A549 (cell line): ENCODE data around the gene HGS.

Experiments used
- EP300 ChIP-seq, 2 experiments: fragments of >200 bp; sonication (Bioruptor Twin); formaldehyde crosslinking; IDR thresholded peaks; 2 replicates in 1 of 2; 3 replicates in 1 of 2; pipeline ENCODE4 v1.6.1; 2016 to 2017
- MAZ ChIP-seq: fragments of 150-350 bp; IDR thresholded peaks from 2 replicates; pipeline ENCODE4 v1.6.1; 2014; ENCODE audit warnings: antibody characterized with exemption, low read depth, low read length, borderline replicate concordance
- NR3C1 ChIP-seq: fragments of >200 bp; sonication (Bioruptor Twin); formaldehyde crosslinking; IDR thresholded peaks from 3 replicates; pipeline ENCODE4 v1.6.1; 2017
- POLR2A ChIP-seq: IDR thresholded peaks from 2 replicates; pipeline ENCODE4 v1.6.1; 2012; ENCODE audit warnings: mild to moderate bottlenecking, low read length
- RARB ChIP-seq: fragments of 250-450 bp; sonication (Bioruptor Pico); IDR thresholded peaks from 2 replicates; pipeline ENCODE4 v1.8.0; 2021; ENCODE audit warnings: mild to moderate bottlenecking, moderate library complexity
- TF ChIP-seq, protein P1 (sequence below): fragments of >200 bp; sonication (Bioruptor Twin); formaldehyde crosslinking; IDR thresholded peaks from 3 replicates; pipeline ENCODE4 v1.5.1; 2016
- TF ChIP-seq, protein P2 (sequence below): fragments of 200-600 bp; sonication (generic); IDR thresholded peaks from 2 replicates; pipeline ENCODE4 v1.6.1; 2016; ENCODE audit warnings: antibody characterized with exemption, mild to moderate bottlenecking, moderate library complexity

DNA sequence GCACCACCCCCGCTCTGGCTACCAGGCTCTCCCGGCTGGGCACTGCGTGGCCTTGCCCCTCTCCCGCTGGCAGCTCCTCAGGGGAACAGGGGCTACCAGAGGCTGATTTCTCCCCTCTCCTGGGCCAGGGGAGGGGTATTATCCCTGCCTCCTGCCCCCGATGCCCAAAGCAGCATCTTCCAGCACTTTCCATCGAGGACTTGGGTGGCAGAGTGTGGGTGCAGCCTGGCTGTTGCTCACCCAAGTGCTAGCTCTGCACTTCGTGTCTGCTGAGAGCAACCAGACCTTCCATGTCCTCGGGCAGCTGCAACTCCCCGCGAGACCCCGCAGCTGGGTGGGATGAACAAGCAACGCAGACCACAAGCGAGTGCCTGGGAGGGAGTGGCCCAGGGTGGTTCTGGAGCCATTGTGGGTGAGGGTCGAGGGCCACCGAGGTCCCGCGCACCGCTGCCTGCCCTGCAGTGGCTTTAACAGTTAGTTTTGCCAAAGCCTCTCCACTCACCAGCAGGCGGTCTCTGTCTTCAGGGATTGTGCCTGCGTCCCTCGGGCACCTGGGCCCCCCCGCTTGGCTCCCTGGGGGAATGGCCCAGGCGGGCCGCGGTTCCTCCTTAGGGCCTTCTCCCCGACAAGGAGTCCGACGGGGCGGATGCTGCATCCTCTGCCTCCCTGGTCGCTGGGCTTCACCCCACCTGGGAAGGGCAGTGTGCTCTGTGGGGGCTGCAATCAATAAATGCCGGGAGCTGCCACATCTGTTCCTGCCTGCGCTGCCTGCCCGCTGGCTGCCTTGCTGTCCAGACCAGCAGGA lies 36.7 kb downstream of the HGS start:
- TF ChIP-seq POLR2A (no peak), EP300 (IDR thresholded peaks at IDR 0.05) (no peak), MAZ (no peak), RARB (no peak), NR3C1 (no peak)
- TF ChIP-seq, protein P1, sequence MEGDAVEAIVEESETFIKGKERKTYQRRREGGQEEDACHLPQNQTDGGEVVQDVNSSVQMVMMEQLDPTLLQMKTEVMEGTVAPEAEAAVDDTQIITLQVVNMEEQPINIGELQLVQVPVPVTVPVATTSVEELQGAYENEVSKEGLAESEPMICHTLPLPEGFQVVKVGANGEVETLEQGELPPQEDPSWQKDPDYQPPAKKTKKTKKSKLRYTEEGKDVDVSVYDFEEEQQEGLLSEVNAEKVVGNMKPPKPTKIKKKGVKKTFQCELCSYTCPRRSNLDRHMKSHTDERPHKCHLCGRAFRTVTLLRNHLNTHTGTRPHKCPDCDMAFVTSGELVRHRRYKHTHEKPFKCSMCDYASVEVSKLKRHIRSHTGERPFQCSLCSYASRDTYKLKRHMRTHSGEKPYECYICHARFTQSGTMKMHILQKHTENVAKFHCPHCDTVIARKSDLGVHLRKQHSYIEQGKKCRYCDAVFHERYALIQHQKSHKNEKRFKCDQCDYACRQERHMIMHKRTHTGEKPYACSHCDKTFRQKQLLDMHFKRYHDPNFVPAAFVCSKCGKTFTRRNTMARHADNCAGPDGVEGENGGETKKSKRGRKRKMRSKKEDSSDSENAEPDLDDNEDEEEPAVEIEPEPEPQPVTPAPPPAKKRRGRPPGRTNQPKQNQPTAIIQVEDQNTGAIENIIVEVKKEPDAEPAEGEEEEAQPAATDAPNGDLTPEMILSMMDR, result no peak
- TF ChIP-seq, protein P2, sequence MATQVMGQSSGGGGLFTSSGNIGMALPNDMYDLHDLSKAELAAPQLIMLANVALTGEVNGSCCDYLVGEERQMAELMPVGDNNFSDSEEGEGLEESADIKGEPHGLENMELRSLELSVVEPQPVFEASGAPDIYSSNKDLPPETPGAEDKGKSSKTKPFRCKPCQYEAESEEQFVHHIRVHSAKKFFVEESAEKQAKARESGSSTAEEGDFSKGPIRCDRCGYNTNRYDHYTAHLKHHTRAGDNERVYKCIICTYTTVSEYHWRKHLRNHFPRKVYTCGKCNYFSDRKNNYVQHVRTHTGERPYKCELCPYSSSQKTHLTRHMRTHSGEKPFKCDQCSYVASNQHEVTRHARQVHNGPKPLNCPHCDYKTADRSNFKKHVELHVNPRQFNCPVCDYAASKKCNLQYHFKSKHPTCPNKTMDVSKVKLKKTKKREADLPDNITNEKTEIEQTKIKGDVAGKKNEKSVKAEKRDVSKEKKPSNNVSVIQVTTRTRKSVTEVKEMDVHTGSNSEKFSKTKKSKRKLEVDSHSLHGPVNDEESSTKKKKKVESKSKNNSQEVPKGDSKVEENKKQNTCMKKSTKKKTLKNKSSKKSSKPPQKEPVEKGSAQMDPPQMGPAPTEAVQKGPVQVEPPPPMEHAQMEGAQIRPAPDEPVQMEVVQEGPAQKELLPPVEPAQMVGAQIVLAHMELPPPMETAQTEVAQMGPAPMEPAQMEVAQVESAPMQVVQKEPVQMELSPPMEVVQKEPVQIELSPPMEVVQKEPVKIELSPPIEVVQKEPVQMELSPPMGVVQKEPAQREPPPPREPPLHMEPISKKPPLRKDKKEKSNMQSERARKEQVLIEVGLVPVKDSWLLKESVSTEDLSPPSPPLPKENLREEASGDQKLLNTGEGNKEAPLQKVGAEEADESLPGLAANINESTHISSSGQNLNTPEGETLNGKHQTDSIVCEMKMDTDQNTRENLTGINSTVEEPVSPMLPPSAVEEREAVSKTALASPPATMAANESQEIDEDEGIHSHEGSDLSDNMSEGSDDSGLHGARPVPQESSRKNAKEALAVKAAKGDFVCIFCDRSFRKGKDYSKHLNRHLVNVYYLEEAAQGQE, result no peak
